AG04449 (cell line): ENCODE results near the gene ALKBH6.

ENCODE experiments used
- CTCF ChIA-PET: fragments of 350-600 bp; formaldehyde crosslinking; extraction: SDS; loops from one replicate; lab custom pipeline; 2021; ENCODE audit warnings: antibody characterized with exemption; lab: Yijun Ruan, JAX
- POLR2A ChIA-PET: fragments of 400-600, 350-600 bp; formaldehyde crosslinking; extraction: SDS; loops from one replicate; lab custom pipeline; 2020; ENCODE audit warnings: antibody characterized with exemption, inconsistent platforms; lab: Yijun Ruan, JAX
- DNase-seq: peaks from one replicate; pipeline ENCODE4 v3.0.0-alpha.2; 2010; ENCODE audit warnings: low read depth, low spot score
- H3K4me3 ChIP-seq: 2 replicates; pipeline ENCODE4 v1.5.1; 2011; ENCODE audit warnings: low read depth, mild to moderate bottlenecking, control low read depth, low read length
- CTCF ChIP-seq: IDR thresholded peaks from one replicate; pipeline ENCODE4 v1.5.1; 2011; ENCODE audit warnings: mild to moderate bottlenecking, moderate library complexity, low read length, control low read depth, inconsistent platforms; ENCODE audit not compliant: insufficient read depth; ENCODE audit errors: missing control alignments

ALKBH6 gene

GRCh38 chr19:35992907-35993765 is 20.9 kb downstream of the ALKBH6 start:
- no peak overlapping the region for H3K4me3 ChIP-seq
- ChIA-PET CTCF (interaction anchor here (0.9 to 1.7 kb wide), 4 partner anchors 10 to 55 kb away, joined by 3 to 5 read pairs (median 4); partner anchors contain the start of gene ALKBH6), POLR2A (interaction anchor here (0.6 kb wide), 1 partner anchor 143 kb away, joined by 3 read pairs; no protein-coding TSS in a partner anchor)
- TF ChIP-seq CTCF = no peak
- DNase-seq = no peak

- TF ChIP-seq CTCF = no peak
- DNase-seq = no peak
- CTCF ChIA-PET = interaction anchor here (1.2 kb wide), 1 partner anchor 32 kb away, joined by 3 read pairs; no protein-coding TSS in a partner anchor
- no peak overlapping the region for H3K4me3 ChIP-seq
- POLR2A ChIA-PET = no interaction called here
Observed at GRCh38 chr19:35991731-35992450, 22.1 kb downstream of the ALKBH6 start.

- CTCF ChIA-PET = interaction anchor here (1.2 to 1.5 kb wide), 2 partner anchors 31 to 44 kb away, joined by 3 to 4 read pairs; no protein-coding TSS in a partner anchor
- POLR2A ChIA-PET = no interaction called here
- TF ChIP-seq CTCF = no peak
- DNase-seq = no peak
- no peak overlapping the region for H3K4me3 ChIP-seq
Observed at GRCh38 chr19:35990771-35991730, 23.0 kb downstream of the ALKBH6 start.

- CTCF ChIA-PET = interaction anchor here (1.5 kb wide), 1 partner anchor 43 kb away, joined by 4 read pairs; no protein-coding TSS in a partner anchor
- no peak for TF ChIP-seq CTCF
- DNase-seq = no peak
- POLR2A ChIA-PET = no interaction called here
- no peak overlapping the region for H3K4me3 ChIP-seq
Observed at GRCh38 chr19:35990156-35990555, 23.9 kb downstream of the ALKBH6 start.

- POLR2A ChIA-PET = no interaction called here
Observed at GRCh38 chr19:35988824-35989223, 25.2 kb downstream of the ALKBH6 start.

More at GRCh38 chr19:35988824-35989223, 25.2 kb downstream of the ALKBH6 start:
- no peak for TF ChIP-seq CTCF
- DNase-seq = no peak
- no peak overlapping the region for H3K4me3 ChIP-seq
- CTCF ChIA-PET = no interaction called here
